ENCODE results near the gene PRC1. TPM values are rescaled to one million over a fixed set of nuclear protein-coding genes. Genes with fewer than 3 reads are reported as not detected.

The PRC1 gene
- 52.6 and 121 TPM in 2 replicates for total RNA-seq

GRCh38 chr15:90994417-90995311, at the start of gene PRC1:
Gene PRC1, minus strand, starts transcription at chr15:90994535. Its CDS starts 118 bp downstream, at chr15:90994417.

GRCh38 chr15:91022075-91022831, 27.9 kb upstream of the PRC1 start, which contains the start of gene VPS33B:
Gene VPS33B, minus strand, starts transcription at chr15:91022594. Its CDS starts 345 bp downstream, at chr15:91022249.

GRCh38 chr15:90954712-90955623, 39.4 kb downstream of the PRC1 start, which contains the start of gene RCCD1:
Gene RCCD1, plus strand, starts transcription at chr15:90954884. Its CDS starts 1,851 bp downstream, at chr15:90956735.

GRCh38 chr15:90934949-90935751, 59.2 kb downstream of the PRC1 start, which contains the start of gene UNC45A:
Gene UNC45A, plus strand, starts transcription at chr15:90935285. Its CDS starts 40 bp downstream, at chr15:90935325.

GRCh38 chr15:90931828-90932659, 62.3 kb downstream of the PRC1 start, which contains the start of gene HDDC3:
Gene HDDC3, minus strand, starts transcription at chr15:90932549. Its CDS starts 9 bp downstream, at chr15:90932540.

Small RNA genes lying within 50 kb of the gene (small RNA-seq; reads per million reads assigned to genes)
- gene RF00019, result not detected

Other genes starting within 250 kb of the PRC1 start
- 99.7 and 119 TPM in 2 replicates for gene FURIN, start 125.9 kb downstream of the PRC1 start, total RNA-seq
- gene FES, start 110.0 kb downstream of the PRC1 start, total RNA-seq, result 45.2 and 65.0 TPM in 2 replicates
- gene MAN2A2, start 91.2 kb downstream of the PRC1 start, total RNA-seq, result 23.2 and 25.1 TPM in 2 replicates
- gene HDDC3, start 62.0 kb downstream of the PRC1 start, total RNA-seq, result 11.8 and 12.0 TPM in 2 replicates
- gene UNC45A, start 59.2 kb downstream of the PRC1 start, total RNA-seq, result 109 and 113 TPM in 2 replicates
- gene RCCD1, start 39.7 kb downstream of the PRC1 start, total RNA-seq, result 7.8 and 8.5 TPM in 2 replicates
- gene VPS33B, start 28.1 kb upstream of the PRC1 start, total RNA-seq, result 11.4 and 13.7 TPM in 2 replicates
- gene SV2B, start 105.7 kb upstream of the PRC1 start, total RNA-seq, result 2.3 and 2.9 TPM in 2 replicates

Measured in vein endothelial cell (primary cell).